ENCODE data around the gene PTX3.

Gene PTX3

GRCh38 chr3:157472648-157473047 lies 36.0 kb downstream of the PTX3 start:
- DNase-seq, result no peak
- TF ChIP-seq GATA1 (IDR thresholded peaks at IDR 0.05; ENCODE audit: low read depth, low read length), result no peak
- no peak for TF ChIP-seq POLR2A (IDR thresholded peaks at IDR 0.05; ENCODE audit: low read length)

- DNase-seq, result no peak
- TF ChIP-seq POLR2A (IDR thresholded peaks at IDR 0.05; ENCODE audit: low read length), result no peak
These were observed 39.3 kb downstream of the PTX3 start for GRCh38 chr3:157475921-157476414.

- no peak for TF ChIP-seq POLR2A (IDR thresholded peaks at IDR 0.05; ENCODE audit: low read length)
- no peak for TF ChIP-seq GATA1 (IDR thresholded peaks at IDR 0.05; ENCODE audit: low read depth, low read length)
- DNase-seq, result no peak
These were observed 40.8 kb downstream of the PTX3 start for GRCh38 chr3:157477441-157477840.

GRCh38 chr3:157479464-157480243 lies 43.0 kb downstream of the PTX3 start:
- no peak for DNase-seq
- TF ChIP-seq POLR2A (IDR thresholded peaks at IDR 0.05; ENCODE audit: low read length), result no peak
- TF ChIP-seq GATA1 (IDR thresholded peaks at IDR 0.05; ENCODE audit: low read depth, low read length), result no peak

- no peak for DNase-seq
- TF ChIP-seq GATA1 (IDR thresholded peaks at IDR 0.05; ENCODE audit: low read depth, low read length) (no peak), POLR2A (IDR thresholded peaks at IDR 0.05; ENCODE audit: low read length) (no peak)
These were observed 50.7 kb downstream of the PTX3 start for GRCh38 chr3:157487339-157487738.

GRCh38 chr3:157488144-157488543 lies 51.5 kb downstream of the PTX3 start:
- TF ChIP-seq GATA1 (IDR thresholded peaks at IDR 0.05; ENCODE audit: low read depth, low read length), result no peak
- no peak for TF ChIP-seq POLR2A (IDR thresholded peaks at IDR 0.05; ENCODE audit: low read length)
- DNase-seq, result no peak

- no peak for DNase-seq
- no peak for TF ChIP-seq GATA1 (IDR thresholded peaks at IDR 0.05; ENCODE audit: low read depth, low read length)
These were observed 54.5 kb downstream of the PTX3 start for GRCh38 chr3:157491136-157491535.
